ENCODE data around the gene KIAA1191.

The KIAA1191 gene

GRCh38 chr5:176405656-176406435, 44.3 kb upstream of the KIAA1191 start:
- Histone ChIP-seq H3K27me3 (ENCODE audit: control insufficient read depth in 3 of 3, insufficient read depth in 3 of 3, low read depth in 1 of 3, low read length in 3 of 3) (no peaks in the 10 kb centered on the region), H2AK5ac (ENCODE audit: low read depth, low read length) (no peak overlapping the region), H3K4me3 (ENCODE audit: low read length in 2 of 2) (no peak overlapping the region), H3K18ac (ENCODE audit: low read length) (no peak overlapping the region), H3K9me3 (replicated peaks in 1 of 2; ENCODE audit: control insufficient read depth in 2 of 2, insufficient read depth in 1 of 2, low read depth in 1 of 2, low read length in 2 of 2) (no peaks in the 10 kb centered on the region), H2AFZ (ENCODE audit: low read length) (no peak overlapping the region), H3K4me1 (ENCODE audit: control insufficient read depth in 2 of 2, insufficient read depth in 1 of 2, low read depth in 1 of 2, low read length in 2 of 2) (peaks cover 0 to 2% of the 10 kb centered on the region in 2 donors), H3K4me2 (ENCODE audit: insufficient read depth, low read length, poor library complexity, severe bottlenecking) (no peak overlapping the region), H3K9ac (ENCODE audit: low read depth, low read length, poor library complexity) (no peak overlapping the region), H2BK12ac (ENCODE audit: low read length) (no peak overlapping the region), H3K79me1 (ENCODE audit: low read depth, low read length) (no peaks in the 10 kb centered on the region), H2BK120ac (ENCODE audit: low read depth, low read length) (no peak overlapping the region), H4K91ac (ENCODE audit: low read depth, low read length, poor library complexity) (no peak overlapping the region), H3K27ac (replicated peaks; ENCODE audit: low read length) (no peak overlapping the region), H3K14ac (ENCODE audit: low read length) (no peak overlapping the region), H3K23ac (ENCODE audit: low read depth, low read length, poor library complexity) (no peak overlapping the region), H3K4ac (ENCODE audit: low read length) (no peak overlapping the region), H2BK5ac (ENCODE audit: low read length) (no peak overlapping the region), H4K8ac (ENCODE audit: low read depth, low read length) (peak overlapping the region; percentile 30), H2BK15ac (ENCODE audit: low read length) (no peak overlapping the region), H3K36me3 (replicated peaks in 1 of 2; ENCODE audit: control insufficient read depth in 2 of 2, insufficient read depth in 2 of 2, low read length in 2 of 2) (peaks cover 1 to 13% of the 10 kb centered on the region in 2 donors)
- DNase-seq (ENCODE audit: low spot score) = no peak
- no CpG with 5 or more reads among the region's 20 CpGs for WGBS, 2 donors (ENCODE audit: extremely low coverage in 2 of 2, insufficient read length in 2 of 2, insufficient replicate concordance in 1 of 2)

GRCh38 chr5:176401281-176402205, 40.0 kb upstream of the KIAA1191 start:
- Histone ChIP-seq H3K23ac (ENCODE audit: low read depth, low read length, poor library complexity) (no peak overlapping the region), H3K4me2 (ENCODE audit: insufficient read depth, low read length, poor library complexity, severe bottlenecking) (no peak overlapping the region), H4K91ac (ENCODE audit: low read depth, low read length, poor library complexity) (no peak overlapping the region), H2AK5ac (ENCODE audit: low read depth, low read length) (no peak overlapping the region), H3K4me1 (ENCODE audit: control insufficient read depth in 2 of 2, insufficient read depth in 1 of 2, low read depth in 1 of 2, low read length in 2 of 2) (peaks cover 0 to 2% of the 10 kb centered on the region in 2 donors), H3K4ac (ENCODE audit: low read length) (no peak overlapping the region), H2BK15ac (ENCODE audit: low read length) (no peak overlapping the region), H3K18ac (ENCODE audit: low read length) (no peak overlapping the region), H2BK12ac (ENCODE audit: low read length) (no peak overlapping the region), H3K9ac (ENCODE audit: low read depth, low read length, poor library complexity) (no peak overlapping the region), H3K79me1 (ENCODE audit: low read depth, low read length) (peaks cover 2% of the 10 kb centered on the region), H3K14ac (ENCODE audit: low read length) (no peak overlapping the region), H2AFZ (ENCODE audit: low read length) (no peak overlapping the region), H3K27me3 (ENCODE audit: control insufficient read depth in 3 of 3, insufficient read depth in 3 of 3, low read depth in 1 of 3, low read length in 3 of 3) (no peaks in the 10 kb centered on the region), H3K36me3 (replicated peaks in 1 of 2; ENCODE audit: control insufficient read depth in 2 of 2, insufficient read depth in 2 of 2, low read length in 2 of 2) (peaks cover 2 to 7% of the 10 kb centered on the region in 2 donors), H3K27ac (replicated peaks; ENCODE audit: low read length) (no peak overlapping the region), H3K4me3 (ENCODE audit: low read length in 2 of 2) (no peak overlapping the region), H2BK5ac (ENCODE audit: low read length) (no peak overlapping the region), H3K9me3 (replicated peaks in 1 of 2; ENCODE audit: control insufficient read depth in 2 of 2, insufficient read depth in 1 of 2, low read depth in 1 of 2, low read length in 2 of 2) (no peaks in the 10 kb centered on the region), H2BK120ac (ENCODE audit: low read depth, low read length) (no peak overlapping the region), H4K8ac (ENCODE audit: low read depth, low read length) (no peak overlapping the region)
- no peak for DNase-seq (ENCODE audit: low spot score)
- WGBS, 2 donors (ENCODE audit: extremely low coverage in 2 of 2, insufficient read length in 2 of 2, insufficient replicate concordance in 1 of 2) = no CpG with 5 or more reads among the region's 22 CpGs

DNA sequence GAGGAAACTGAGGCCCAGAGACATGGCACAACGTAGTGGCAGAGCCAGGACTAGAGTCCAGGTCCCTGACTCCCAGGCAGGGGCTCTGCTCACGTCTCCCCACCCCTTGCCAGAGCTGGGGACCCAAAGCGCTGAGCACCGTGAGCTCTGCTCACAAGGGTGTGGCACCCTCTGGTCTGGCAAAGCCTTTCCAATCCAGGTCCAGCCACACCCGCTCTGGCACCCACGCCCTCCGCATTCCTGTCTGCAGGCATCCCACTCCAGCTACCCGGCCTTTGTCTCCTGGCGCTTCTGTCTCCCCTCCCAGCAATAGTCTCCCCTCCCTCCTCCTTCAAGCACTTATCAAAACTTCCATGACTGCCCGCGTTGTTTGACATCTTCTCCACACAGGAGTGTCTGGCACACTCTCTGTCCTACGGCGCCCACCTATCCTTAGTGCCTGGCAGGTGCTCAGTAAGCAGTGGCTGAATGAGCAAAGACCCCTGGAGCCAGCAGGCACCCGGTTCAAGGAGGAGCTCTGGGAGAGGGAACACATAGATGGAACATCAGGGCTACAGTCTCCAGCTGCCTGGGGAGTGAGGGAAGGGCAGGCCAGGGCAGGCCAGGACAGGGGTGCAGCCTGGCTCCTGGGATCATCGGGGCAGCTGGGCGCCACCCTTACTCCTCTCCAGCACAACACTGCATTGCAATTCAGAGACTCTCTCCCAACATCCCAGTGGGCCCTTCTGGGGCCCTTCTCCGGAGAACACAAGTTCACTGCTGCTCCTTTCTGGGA, 39.0 kb upstream of the KIAA1191 start:
- no peak overlapping the region for H2BK15ac ChIP-seq (ENCODE audit: low read length)
- no peak overlapping the region for H3K18ac ChIP-seq (ENCODE audit: low read length)
- no peak overlapping the region for H2BK120ac ChIP-seq (ENCODE audit: low read depth, low read length)
- no peak overlapping the region for H4K8ac ChIP-seq (ENCODE audit: low read depth, low read length)
- H2AK5ac ChIP-seq (ENCODE audit: low read depth, low read length) = peak overlapping the region; percentile 13
- no peak overlapping the region for H3K4me3 ChIP-seq (ENCODE audit: low read length in 2 of 2)
- H2BK5ac ChIP-seq (ENCODE audit: low read length) = no peak overlapping the region
- H3K9ac ChIP-seq (ENCODE audit: low read depth, low read length, poor library complexity) = no peak overlapping the region
- peaks cover 0 to under 1% of the 10 kb centered on the region in 2 donors for H3K4me1 ChIP-seq (ENCODE audit: control insufficient read depth in 2 of 2, insufficient read depth in 1 of 2, low read depth in 1 of 2, low read length in 2 of 2)
- H3K27ac ChIP-seq (replicated peaks; ENCODE audit: low read length) = no peak overlapping the region
- H3K79me1 ChIP-seq (ENCODE audit: low read depth, low read length) = peaks cover 2% of the 10 kb centered on the region
- no CpG with 5 or more reads among the region's 17 CpGs for WGBS, 2 donors (ENCODE audit: extremely low coverage in 2 of 2, insufficient read length in 2 of 2, insufficient replicate concordance in 1 of 2)
- no peak for DNase-seq (ENCODE audit: low spot score)
- no peak overlapping the region for H3K4ac ChIP-seq (ENCODE audit: low read length)
- no peak overlapping the region for H3K23ac ChIP-seq (ENCODE audit: low read depth, low read length, poor library complexity)
- no peak overlapping the region for H3K14ac ChIP-seq (ENCODE audit: low read length)
- H2AFZ ChIP-seq (ENCODE audit: low read length) = no peak overlapping the region
- H3K4me2 ChIP-seq (ENCODE audit: insufficient read depth, low read length, poor library complexity, severe bottlenecking) = no peak overlapping the region
- H4K91ac ChIP-seq (ENCODE audit: low read depth, low read length, poor library complexity) = no peak overlapping the region
- H3K27me3 ChIP-seq (ENCODE audit: control insufficient read depth in 3 of 3, insufficient read depth in 3 of 3, low read depth in 1 of 3, low read length in 3 of 3) = no peaks in the 10 kb centered on the region
- H2BK12ac ChIP-seq (ENCODE audit: low read length) = no peak overlapping the region
- H3K36me3 ChIP-seq (replicated peaks in 1 of 2; ENCODE audit: control insufficient read depth in 2 of 2, insufficient read depth in 2 of 2, low read length in 2 of 2) = peaks cover 2% of the 10 kb centered on the region in 2 donors
- H3K9me3 ChIP-seq (replicated peaks in 1 of 2; ENCODE audit: control insufficient read depth in 2 of 2, insufficient read depth in 1 of 2, low read depth in 1 of 2, low read length in 2 of 2) = no peaks in the 10 kb centered on the region
